Panc1 (cell line): ENCODE data around the gene ETV5.

Experiments used
- CTCF ChIP-seq: fragments of 450-650 bp; IDR thresholded peaks from 2 replicates; pipeline ENCODE4 v1.5.1; 2017; ENCODE audit warnings: mild to moderate bottlenecking
- REST ChIP-seq, 2 experiments: IDR thresholded peaks; 2 replicates each; pipeline ENCODE4 v1.6.1; 2011 to 2012; ENCODE audit warnings: low read depth in 2 of 2, control low read depth in 1 of 2, low read length in 1 of 2, mild to moderate bottlenecking in 1 of 2, moderate library complexity in 1 of 2; ENCODE audit not compliant: insufficient read depth in 1 of 2

DNA sequence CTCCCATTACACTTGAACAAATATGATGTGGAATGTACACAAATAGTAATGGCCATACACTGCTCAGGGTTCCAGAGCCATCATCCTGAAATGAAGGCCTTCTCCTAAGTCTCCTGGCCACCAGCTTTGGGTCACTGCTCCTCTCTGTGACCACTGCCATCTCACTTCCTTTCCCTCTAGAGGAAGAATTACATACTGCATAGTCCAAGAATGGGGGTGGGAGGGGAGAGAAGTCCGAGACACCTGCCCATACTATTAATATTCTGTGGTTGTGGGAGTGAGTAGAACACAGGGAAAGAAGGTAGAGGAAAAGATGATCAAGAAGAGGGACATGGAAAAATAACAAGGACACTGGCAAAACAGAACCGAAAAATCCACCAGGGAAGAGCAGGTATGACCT lies 20.6 kb downstream of the ETV5 start:
- TF ChIP-seq REST (IDR thresholded peaks at IDR 0.05; ENCODE audit: insufficient read depth in 1 of 2, low read depth in 2 of 2, low read length in 1 of 2) (no peak), CTCF (no peak)
